ENCODE results near the gene PRDX1.
"Not testable (repeated sequence)": the region's sequence is repeated elsewhere in the genome, so short reads cannot be mapped to it uniquely, and the experiment has no call there.

PRDX1 gene

GRCh38 chr1:45503462-45504360, 18.0 kb downstream of the PRDX1 start:
- DNase-seq, result no peak

GRCh38 chr1:45501505-45501859, 20.2 kb downstream of the PRDX1 start:
- no peak for DNase-seq

- DNase-seq, result no peak
Observed at GRCh38 chr1:45499415-45499769, 22.3 kb downstream of the PRDX1 start.

GRCh38 chr1:45498279-45498678, 23.4 kb downstream of the PRDX1 start:
- DNase-seq, result no peak

- peak; percentile 36 to 64 for DNase-seq
Observed at GRCh38 chr1:45493116-45493697, 28.5 kb downstream of the PRDX1 start.

- no peak for DNase-seq
Observed at GRCh38 chr1:45492691-45493090, 29.0 kb downstream of the PRDX1 start.

- no peak for DNase-seq
Observed at GRCh38 chr1:45491487-45492260, 30.0 kb downstream of the PRDX1 start.

- DNase-seq, result peak; percentile 93 to 94
Observed at GRCh38 chr1:45490626-45491486, 30.8 kb downstream of the PRDX1 start, which contains the start of gene TESK2. Gene TESK2, minus strand, starts transcription at chr1:45491163. Its CDS starts 33,378 bp downstream, at chr1:45457785.

GRCh38 chr1:45490121-45490625, 31.5 kb downstream of the PRDX1 start:
- no peak for DNase-seq

- DNase-seq, result peak; percentile 62 to 63
Observed at GRCh38 chr1:45489379-45489778, 32.3 kb downstream of the PRDX1 start.

GRCh38 chr1:45488666-45489377, 32.9 kb downstream of the PRDX1 start:
- no peak for DNase-seq

- no peak for DNase-seq
Observed at GRCh38 chr1:45485949-45486348, 35.7 kb downstream of the PRDX1 start.

- no peak for DNase-seq
Observed at GRCh38 chr1:45479039-45479748, 42.5 kb downstream of the PRDX1 start.

- DNase-seq, result no peak
Observed at GRCh38 chr1:45478121-45478814, 43.4 kb downstream of the PRDX1 start.

- no peak for DNase-seq
Observed at GRCh38 chr1:45477646-45478045, 44.0 kb downstream of the PRDX1 start.

GRCh38 chr1:45474194-45474593, 47.5 kb downstream of the PRDX1 start:
- not testable (repeated sequence) for DNase-seq

- DNase-seq, result no peak
Observed at GRCh38 chr1:45473302-45473701, 48.4 kb downstream of the PRDX1 start.

GRCh38 chr1:45470306-45470798, 51.3 kb downstream of the PRDX1 start:
- no peak for DNase-seq

- DNase-seq, result not testable (repeated sequence)
Observed at GRCh38 chr1:45467353-45467752, 54.3 kb downstream of the PRDX1 start.

- no peak for DNase-seq
Observed at GRCh38 chr1:45465277-45465676, 56.4 kb downstream of the PRDX1 start.
